ENCODE results near the gene FOXL2NB. TPM values are rescaled to one million over a fixed set of nuclear protein-coding genes. Genes with fewer than 3 reads are reported as not detected.

The FOXL2NB gene
- total and polyA plus RNA-seq, 8 donors, result 0.03 TPM; not detected in 7

- Histone ChIP-seq H3K4me1 (peaks cover 39 to 46% (median 44%) of the 10 kb centered on the region in 4 donors), H3K4me3 (peak overlapping the region in 1 of 4 donors; percentile 32), H3K9me3 (no peaks in the 10 kb centered on the region), H3K36me3 (no peaks in the 10 kb centered on the region), H3K27ac (no peak overlapping the region), H3K27me3 (peaks cover 55 to 89% (median 85%) of the 10 kb centered on the region in 3 donors)
- intact Hi-C loops (cut with DNase I; ENCODE audit: low total_unique reads), result loop anchor here (10.0 kb wide), 1 partner anchor 387 kb away; no protein-coding TSS in a partner anchor
- 2 to 6% (median 4%) methylated on average over 22 to 48 of the region's 48 CpGs for WGBS, 5 donors
- no peak for TF ChIP-seq CTCF (IDR thresholded peaks at IDR 0.05)
- TF ChIP-seq POLR2A (IDR thresholded peaks at IDR 0.05), result no peak
- no peak for TF ChIP-seq EP300 (IDR thresholded peaks at IDR 0.05)
- no peak for TF ChIP-seq POLR2AphosphoS5 (IDR thresholded peaks at IDR 0.05)
- DNase-seq, result peak in 1 of 2 donors; percentile 13
These were observed 8.8 kb upstream of the FOXL2NB start for GRCh38 chr3:138938056-138938876.

GRCh38 chr3:138938877-138939560 is 8.0 kb upstream of the FOXL2NB start:
- H3K4me3 ChIP-seq, result peak overlapping the region in 1 of 4 donors; percentile 32
- intact Hi-C loops (cut with DNase I; ENCODE audit: low total_unique reads), result loop anchor here (10.0 kb wide), 1 partner anchor 386 kb away; no protein-coding TSS in a partner anchor
- H3K36me3 ChIP-seq, result no peaks in the 10 kb centered on the region
- DNase-seq, result no peak
- H3K4me1 ChIP-seq, result peaks cover 39 to 51% (median 47%) of the 10 kb centered on the region in 4 donors
- 6 to 10% (median 7%) methylated on average over 25 to 32 of the region's 32 CpGs for WGBS, 5 donors
- TF ChIP-seq POLR2A (IDR thresholded peaks at IDR 0.05) (no peak), POLR2AphosphoS5 (IDR thresholded peaks at IDR 0.05) (no peak), EP300 (IDR thresholded peaks at IDR 0.05) (no peak), CTCF (IDR thresholded peaks at IDR 0.05) (no peak)
- H3K27ac ChIP-seq, result no peak overlapping the region
- peaks cover 62 to 97% (median 93%) of the 10 kb centered on the region in 3 donors for H3K27me3 ChIP-seq
- no peaks in the 10 kb centered on the region for H3K9me3 ChIP-seq

- intact Hi-C loops (cut with DNase I; ENCODE audit: low total_unique reads), result loop anchor here (10.0 kb wide), 1 partner anchor 385 kb away; no protein-coding TSS in a partner anchor
- WGBS, 5 donors, result 7 to 11% (median 8%) methylated on average over 47 to 52 of the region's 52 CpGs
- TF ChIP-seq CTCF (IDR thresholded peaks at IDR 0.05) (no peak), POLR2A (IDR thresholded peaks at IDR 0.05) (no peak), EP300 (IDR thresholded peaks at IDR 0.05) (no peak), POLR2AphosphoS5 (IDR thresholded peaks at IDR 0.05) (no peak)
- no peak overlapping the region for H3K4me3 ChIP-seq
- H3K4me1 ChIP-seq, result peaks cover 42 to 58% (median 53%) of the 10 kb centered on the region in 4 donors
- H3K36me3 ChIP-seq, result no peaks in the 10 kb centered on the region
- H3K27me3 ChIP-seq, result peaks cover 66 to 100% (median 97%) of the 10 kb centered on the region in 3 donors
- H3K9me3 ChIP-seq, result no peaks in the 10 kb centered on the region
- H3K27ac ChIP-seq, result no peak overlapping the region
- peak in 1 of 2 donors; percentile 17 for DNase-seq
These were observed 7.3 kb upstream of the FOXL2NB start for GRCh38 chr3:138939561-138940241.

GRCh38 chr3:138940446-138940845 is 6.6 kb upstream of the FOXL2NB start:
- Histone ChIP-seq H3K27ac (no peak overlapping the region), H3K4me3 (no peak overlapping the region), H3K9me3 (no peaks in the 10 kb centered on the region), H3K4me1 (peaks cover 50 to 65% (median 61%) of the 10 kb centered on the region in 4 donors), H3K27me3 (peaks cover 74 to 100% (median 100%) of the 10 kb centered on the region in 3 donors), H3K36me3 (no peaks in the 10 kb centered on the region)
- no peak for DNase-seq
- TF ChIP-seq POLR2A (IDR thresholded peaks at IDR 0.05), result no peak
- no peak for TF ChIP-seq POLR2AphosphoS5 (IDR thresholded peaks at IDR 0.05)
- TF ChIP-seq EP300 (IDR thresholded peaks at IDR 0.05), result no peak
- TF ChIP-seq CTCF (IDR thresholded peaks at IDR 0.05), result no peak
- WGBS, 5 donors, result 58 to 69% (median 63%) methylated on average over 6 of the region's 6 CpGs
- intact Hi-C loops (cut with DNase I; ENCODE audit: low total_unique reads), result no loop called here

All from stomach (tissue), 9 donors.